ENCODE measurements around the gene RNF34.

RNF34 gene

DNA sequence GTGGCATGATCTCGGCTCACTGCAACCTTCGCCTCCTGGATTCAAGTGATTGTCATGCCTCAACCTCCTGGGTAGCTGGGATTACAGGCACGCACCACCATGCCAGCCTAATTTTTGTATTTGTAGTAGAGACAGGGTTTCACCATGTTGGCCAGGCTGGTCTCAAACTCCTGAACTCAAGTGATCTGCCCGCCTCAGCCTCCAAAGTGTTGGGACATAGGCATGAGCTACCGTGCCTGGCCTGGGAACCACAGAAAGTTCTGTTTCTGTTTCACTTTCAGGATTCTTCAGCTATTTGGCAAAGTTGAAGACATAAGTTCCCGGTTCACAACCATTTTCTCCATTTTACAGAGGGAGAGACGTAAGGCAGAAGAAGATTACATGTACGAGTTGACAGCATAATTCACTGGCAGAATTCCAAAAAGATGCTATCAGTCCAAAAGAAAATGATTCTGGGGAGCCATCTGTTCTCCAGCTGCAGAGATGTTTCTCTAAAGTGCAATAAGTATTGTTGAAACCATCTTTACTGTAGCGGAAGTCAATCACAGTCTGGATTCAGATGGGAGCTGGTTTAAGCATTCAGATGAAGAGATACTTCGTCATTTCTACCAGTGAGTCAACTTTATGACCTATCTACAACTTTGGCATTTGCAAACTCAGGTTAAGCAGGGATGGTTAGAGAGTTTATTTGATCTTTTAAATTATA lies 8.1 kb upstream of the RNF34 start:
- DNase-seq: no peak

DNA sequence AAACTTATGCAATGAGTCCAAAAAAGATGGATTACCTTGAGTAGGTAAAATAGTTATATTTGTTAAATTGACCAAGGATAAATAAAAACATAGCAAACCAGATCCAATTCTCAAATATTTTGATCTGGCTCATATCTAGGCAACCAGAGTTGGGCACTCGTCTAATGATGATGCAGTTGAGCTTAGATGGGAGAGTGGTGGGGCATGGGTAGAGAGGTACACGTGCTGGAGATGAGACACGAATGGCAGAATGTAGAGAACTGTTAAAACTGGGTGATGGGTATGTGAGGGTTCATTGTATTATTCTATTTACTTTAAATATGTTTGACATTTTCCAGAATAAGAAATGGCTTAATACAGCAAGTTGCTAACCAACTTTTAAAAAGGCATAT lies 7.6 kb upstream of the RNF34 start:
- no peak for DNase-seq

DNA sequence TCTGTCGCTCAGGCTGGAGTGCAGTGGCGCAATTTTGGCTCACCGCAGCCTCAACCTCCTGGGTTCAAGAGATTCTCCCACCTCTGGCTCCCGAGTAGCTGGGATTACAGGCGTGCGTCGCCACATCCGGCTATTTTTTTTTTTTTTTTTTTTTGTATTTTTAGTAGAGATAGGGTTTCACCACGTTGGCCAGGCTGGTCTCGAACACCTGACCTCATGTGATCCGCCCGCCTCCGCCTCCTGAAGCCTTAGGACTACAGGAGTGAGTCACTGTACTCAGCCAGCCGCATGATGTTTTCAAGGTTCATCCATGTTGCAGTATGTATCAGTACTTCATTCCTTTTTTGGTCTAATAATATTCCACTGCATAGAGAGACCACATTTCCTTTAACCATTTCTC lies 2.4 kb upstream of the RNF34 start:
- no peak for DNase-seq

DNA sequence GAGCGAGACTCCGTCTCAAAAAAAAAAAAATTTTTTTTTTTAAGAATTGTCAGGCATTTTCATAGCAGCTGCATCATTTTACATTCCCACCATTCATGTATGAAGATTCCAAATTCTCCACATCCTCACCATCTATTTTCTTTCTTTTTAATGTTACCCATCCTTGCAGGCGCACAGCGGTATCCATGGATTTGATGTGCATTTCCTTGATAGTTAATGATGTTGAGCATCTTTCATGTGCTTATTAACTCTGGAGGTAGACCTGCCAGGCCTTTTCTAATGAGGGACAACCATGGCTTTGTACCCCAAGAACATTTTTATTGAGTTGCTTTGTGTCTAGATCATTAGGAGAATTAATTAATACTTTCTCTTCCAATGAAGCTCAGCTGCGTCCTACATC lies 1.6 kb upstream of the RNF34 start:
- no peak for DNase-seq

DNA sequence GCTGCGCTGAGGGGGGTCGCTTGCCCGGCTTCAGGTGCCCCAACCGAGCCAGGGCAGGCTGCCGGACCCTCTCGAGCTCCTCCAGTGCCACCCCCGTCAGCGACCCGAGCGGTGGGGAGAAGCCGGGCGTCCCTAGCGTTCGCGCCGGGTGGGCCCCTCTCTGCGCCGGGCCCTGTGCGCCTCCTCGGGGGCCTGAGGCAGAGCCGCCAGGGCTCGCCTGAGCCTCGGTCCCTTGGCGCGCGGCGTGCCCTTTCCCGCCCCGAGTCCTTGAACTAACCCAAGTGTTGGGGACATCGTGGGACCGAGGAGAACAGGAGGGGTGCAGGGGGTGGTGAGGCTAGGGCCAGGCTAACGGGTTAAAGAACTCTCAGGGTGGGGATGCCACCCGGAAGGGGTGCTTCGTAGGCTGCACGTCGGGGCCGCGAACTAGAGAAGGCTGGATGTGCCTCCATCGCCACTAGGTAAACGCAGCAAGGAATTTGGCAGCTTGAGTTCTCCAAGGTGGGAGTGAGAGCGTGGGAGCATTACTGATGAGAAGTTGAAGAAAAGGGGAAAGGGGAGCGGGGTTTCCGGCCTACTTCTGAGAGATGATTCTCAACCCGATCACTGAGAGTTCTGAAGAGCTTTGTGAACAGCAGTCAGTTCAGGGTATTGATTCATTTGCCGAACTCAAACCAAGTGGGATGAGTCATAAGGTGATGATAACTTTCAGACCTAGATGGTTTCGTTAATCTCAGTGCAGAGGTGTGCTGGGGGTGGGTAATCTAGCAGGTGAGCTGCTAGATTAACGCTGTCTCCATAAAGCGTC lies 618 bp downstream of the RNF34 start:
- DNase-seq: no peak

GRCh38 chr12:121403721-121404120 lies 3.8 kb downstream of the RNF34 start:
- DNase-seq: no peak

GRCh38 chr12:121404734-121405133 lies 4.8 kb downstream of the RNF34 start:
- no peak for DNase-seq

DNA sequence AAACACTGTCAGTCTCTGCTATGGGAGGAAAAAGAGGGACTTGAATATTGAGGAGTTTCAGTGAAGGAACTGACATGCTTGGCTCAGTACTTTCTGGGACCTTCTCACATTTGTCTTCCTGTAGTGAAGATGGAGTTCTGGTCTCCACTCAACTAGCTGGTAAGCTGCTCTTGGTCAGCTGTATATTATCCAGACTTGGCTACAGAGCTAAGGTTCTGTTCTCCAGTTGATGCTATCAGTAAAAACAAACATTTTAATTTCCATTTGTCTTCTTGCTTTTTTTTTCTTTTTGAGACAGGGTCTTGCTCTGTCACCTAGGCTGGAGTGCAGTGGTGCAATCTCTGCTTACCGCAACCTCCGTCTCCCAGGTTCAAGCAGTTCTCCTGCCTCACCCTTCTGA lies 5.3 kb downstream of the RNF34 start:
- DNase-seq: no peak

DNA sequence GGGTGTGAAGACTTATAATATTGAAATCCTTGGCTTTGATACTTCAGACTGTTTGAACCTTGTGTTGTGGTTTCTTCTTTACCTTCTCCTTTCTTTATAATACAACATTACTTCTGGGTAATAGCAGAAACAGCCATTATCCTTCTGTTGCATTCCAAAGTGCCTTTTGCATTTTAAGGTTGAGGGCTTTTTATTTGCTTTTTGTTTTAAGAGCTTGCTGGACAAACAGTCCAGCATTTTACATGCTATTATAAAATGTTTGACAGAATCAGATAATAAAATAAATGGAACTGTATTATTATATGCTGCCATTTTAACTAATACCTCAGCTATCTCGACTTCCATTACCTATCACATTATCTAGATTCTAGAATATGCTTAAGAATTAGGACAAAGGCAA lies 14.0 kb downstream of the RNF34 start:
- DNase-seq: no peak

- DNase-seq: no peak
These were observed 17.9 kb downstream of the RNF34 start for GRCh38 chr12:121417847-121418246.

DNA sequence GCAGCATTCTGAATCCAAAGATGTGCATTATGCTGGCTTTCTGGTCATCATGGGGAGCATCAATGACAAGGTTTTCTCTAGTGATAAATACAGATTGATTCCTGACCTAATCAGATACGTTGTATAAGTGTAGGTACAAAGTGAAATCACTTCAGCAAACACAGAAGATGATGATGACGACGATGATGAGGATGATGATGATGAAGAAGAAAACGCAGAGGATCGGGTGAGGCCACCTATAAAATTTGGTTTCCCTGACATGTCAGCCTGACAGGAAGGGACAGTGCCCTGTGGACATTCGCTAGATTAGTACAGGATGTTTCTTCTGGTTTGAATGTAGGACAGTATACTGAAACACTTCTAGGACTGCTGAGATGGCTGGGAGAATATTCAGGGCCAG lies 20.2 kb downstream of the RNF34 start:
- DNase-seq: no peak

GRCh38 chr12:121423253-121423652 lies 23.3 kb downstream of the RNF34 start:
- peak in 1 of 2 donors; percentile 46 for DNase-seq

DNA sequence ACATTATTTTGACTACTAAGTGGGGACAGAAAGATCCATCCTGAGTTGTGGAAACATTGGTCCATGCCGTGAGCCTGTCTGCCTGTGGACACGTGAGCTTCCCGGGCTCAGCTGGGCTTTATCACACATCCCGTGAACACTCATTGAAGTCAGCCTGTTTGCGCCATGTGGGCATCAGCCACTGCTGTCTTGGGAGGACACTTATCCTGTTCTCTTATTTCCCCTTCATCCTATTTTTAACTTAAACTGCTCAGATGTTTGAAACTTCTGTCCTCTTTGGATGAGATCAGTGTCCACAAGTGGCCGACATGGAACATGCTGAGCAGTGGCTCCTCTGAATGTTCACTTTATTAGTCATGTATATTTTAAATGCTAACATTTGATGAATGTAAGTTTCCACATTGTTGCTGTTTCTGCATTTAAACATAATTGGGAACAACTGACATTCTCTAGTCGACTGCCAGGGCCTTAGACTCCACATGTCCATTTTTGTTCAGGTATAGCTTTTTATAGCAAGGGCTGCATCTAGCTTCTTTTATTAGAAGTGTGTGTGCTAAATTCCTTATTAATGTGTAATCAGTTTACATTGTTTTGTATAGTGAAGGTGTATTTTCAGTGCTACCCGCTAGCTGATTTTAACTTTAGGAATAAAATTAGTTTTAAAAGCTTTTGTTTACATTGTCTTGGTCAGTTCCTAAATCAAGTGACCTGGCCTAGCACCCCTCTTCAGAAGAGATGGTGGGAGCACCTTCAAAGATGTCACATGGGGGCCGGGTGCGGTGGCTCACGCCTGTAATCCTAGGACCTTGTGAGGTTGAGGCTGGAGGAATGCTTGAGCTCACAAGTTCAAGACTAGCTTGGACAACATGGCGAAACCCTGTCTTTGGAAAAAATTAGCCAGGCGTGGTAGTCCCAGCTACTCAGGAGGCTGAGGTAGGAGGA lies 24.0 kb downstream of the RNF34 start:
- DNase-seq: peak in 1 of 2 donors; percentile 44

DNA sequence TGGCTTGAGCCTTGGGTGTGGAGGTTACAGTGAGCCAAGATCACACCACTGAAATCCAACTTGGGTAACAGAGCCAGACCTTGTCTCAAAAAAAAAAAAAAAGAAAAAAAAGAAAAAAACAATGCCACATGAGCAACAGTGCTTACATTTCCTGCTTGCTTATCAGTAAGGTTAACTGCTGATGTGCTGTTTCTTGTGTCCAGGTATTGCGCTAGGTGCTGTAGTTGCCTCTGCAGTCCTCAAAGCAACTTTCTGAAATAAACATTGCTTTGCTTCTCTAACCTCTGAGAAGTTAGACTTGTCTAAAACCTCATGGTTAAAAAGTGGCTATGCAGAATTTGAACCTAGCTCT lies 24.7 kb downstream of the RNF34 start:
- no peak for DNase-seq

- no peak for DNase-seq
These were observed 27.7 kb downstream of the RNF34 start for GRCh38 chr12:121427556-121428050.

DNA sequence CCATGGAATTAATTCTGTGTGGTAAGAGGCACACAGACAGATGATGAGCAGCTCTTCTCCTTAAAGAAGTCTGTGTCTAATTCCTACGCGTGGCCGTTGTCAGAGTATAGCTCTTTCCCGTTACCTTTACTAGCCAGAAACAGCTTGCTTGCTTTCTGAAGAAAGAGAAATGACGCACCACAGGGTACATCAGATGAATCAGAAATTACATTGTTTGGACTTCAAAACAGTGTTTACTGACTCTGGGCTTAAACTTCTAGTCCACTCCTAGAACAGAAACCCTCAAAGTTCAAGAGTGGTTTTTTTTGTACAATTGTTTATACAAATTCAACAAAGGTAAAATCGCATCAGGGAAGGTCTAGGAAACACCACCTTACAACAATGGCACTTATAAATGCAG lies 29.0 kb downstream of the RNF34 start:
- DNase-seq: no peak

- DNase-seq: no peak
These were observed 31.0 kb downstream of the RNF34 start for GRCh38 chr12:121430833-121431415.

GRCh38 chr12:121432740-121433480 lies 33.0 kb downstream of the RNF34 start:
- DNase-seq: no peak

DNA sequence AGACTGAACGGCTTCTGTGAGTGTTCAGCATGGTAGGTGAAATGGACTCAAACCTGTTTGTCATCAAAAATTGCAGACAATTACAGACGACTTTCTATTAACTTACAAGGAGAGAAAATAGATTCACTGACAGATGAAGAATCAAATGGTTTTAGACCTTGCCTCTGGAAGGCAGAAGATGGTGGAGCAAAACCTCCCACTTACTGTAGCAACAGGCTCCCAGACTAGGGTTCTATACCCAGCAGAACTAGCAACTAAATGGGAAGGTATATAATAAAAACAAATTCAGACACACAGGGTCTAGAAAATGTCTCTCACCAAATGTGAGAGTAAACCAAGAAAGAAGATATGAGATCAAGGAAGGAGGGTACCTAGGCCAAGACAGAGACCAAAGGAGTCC lies 36.8 kb downstream of the RNF34 start:
- DNase-seq: no peak

GRCh38 chr12:121438905-121439304 lies 39.0 kb downstream of the RNF34 start:
- peak; percentile 35 to 68 for DNase-seq

DNA sequence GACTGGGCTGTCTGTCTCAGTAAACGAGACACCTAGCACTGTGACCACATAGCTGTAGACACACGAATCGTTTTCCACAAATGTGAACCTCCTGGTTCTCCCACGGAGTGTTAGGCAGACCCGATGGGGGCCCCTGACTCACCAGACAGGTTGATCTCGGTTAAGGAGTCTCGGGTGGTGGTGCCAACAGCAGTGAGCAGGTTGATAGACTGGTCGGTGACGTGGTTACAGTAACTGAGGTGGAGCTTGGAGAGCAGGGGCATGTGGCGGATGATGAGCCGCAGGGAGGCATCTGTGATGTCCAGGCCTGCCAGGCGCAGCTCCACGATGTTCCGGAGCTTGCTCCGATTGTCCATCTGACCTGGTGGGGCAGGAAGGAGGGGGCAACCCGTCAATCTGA lies 39.8 kb downstream of the RNF34 start:
- no peak for DNase-seq

DNA sequence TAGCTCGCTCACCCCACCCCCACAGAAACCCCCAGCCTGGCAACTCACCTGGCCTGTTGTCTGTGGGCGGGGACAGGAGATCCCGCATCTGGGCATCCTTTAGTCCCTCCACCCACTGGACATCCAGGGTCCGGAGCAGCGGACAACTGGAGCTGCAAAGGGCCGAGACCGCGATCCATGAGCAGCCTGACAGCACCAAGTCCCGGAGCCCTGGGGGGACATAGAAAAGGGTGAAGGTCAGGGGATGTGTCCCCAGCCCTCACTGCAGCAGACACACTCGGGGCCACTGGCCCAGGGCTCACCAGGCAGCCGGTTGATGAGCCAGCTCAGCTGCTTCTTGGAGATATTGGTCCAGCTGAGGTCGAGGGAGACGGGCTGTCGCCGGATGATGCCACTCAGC lies 40.9 kb downstream of the RNF34 start:
- no peak for DNase-seq

Measured in hippocampal formation (tissue), 2 donors.